KOPT-K1 (cell line): Measurements from ENCODE around the gene FAM53B.
"Not testable (repeated sequence)": the region's sequence is repeated elsewhere in the genome, so short reads cannot be mapped to it uniquely, and the experiment has no call there.

Experiments
- H3K27ac ChIP-seq: fragments of 200-600 bp; sonication (generic); 2 replicates; pipeline ENCODE4 v1.5.1; 2016; ENCODE audit warnings: antibody characterized with exemption, mild to moderate bottlenecking, low read depth, low read length; ENCODE audit not compliant: poor library complexity, severe bottlenecking
- H3K36me3 ChIP-seq: fragments of 200-600 bp; sonication (generic); 2 replicates; pipeline ENCODE4 v1.5.1; 2017; ENCODE audit warnings: antibody characterized with exemption, mild to moderate bottlenecking, low read length, moderate library complexity; ENCODE audit not compliant: insufficient read depth
- H3K9me3 ChIP-seq: fragments of 200-600 bp; sonication (generic); 2 replicates; pipeline ENCODE4 v1.5.1; 2017; ENCODE audit warnings: antibody characterized with exemption, low read length, mild to moderate bottlenecking; ENCODE audit not compliant: insufficient read depth, poor library complexity, severe bottlenecking

FAM53B gene

GRCh38 chr10:124746992-124747391, 2.8 kb upstream of the FAM53B start:
- H3K36me3 ChIP-seq, result peaks cover 31% of the 10 kb centered on the region
- H3K27ac ChIP-seq, result no peak overlapping the region
- H3K9me3 ChIP-seq, result no peaks in the 10 kb centered on the region

GRCh38 chr10:124746447-124746846, 2.3 kb upstream of the FAM53B start:
- H3K36me3 ChIP-seq, result peaks cover 27% of the 10 kb centered on the region
- not testable (repeated sequence) for H3K9me3 ChIP-seq, H3K27ac ChIP-seq

- H3K9me3 ChIP-seq, result no peaks in the 10 kb centered on the region
- H3K36me3 ChIP-seq, result peaks cover 25% of the 10 kb centered on the region
- no peak overlapping the region for H3K27ac ChIP-seq
Measured at GRCh38 chr10:124745673-124746072, 1.5 kb upstream of the FAM53B start.

- H3K27ac ChIP-seq, result no peak overlapping the region
- no peaks in the 10 kb centered on the region for H3K9me3 ChIP-seq
- H3K36me3 ChIP-seq, result peaks cover 21% of the 10 kb centered on the region
Measured at GRCh38 chr10:124745252-124745651, 1.1 kb upstream of the FAM53B start.

GRCh38 chr10:124743191-124744101, 732 bp downstream of the FAM53B start:
- peak overlapping the region; percentile 59 for H3K27ac ChIP-seq
- H3K9me3 ChIP-seq, result no peaks in the 10 kb centered on the region
- H3K36me3 ChIP-seq, result peaks cover 15% of the 10 kb centered on the region

- H3K9me3 ChIP-seq, result no peaks in the 10 kb centered on the region
- H3K36me3 ChIP-seq, result peaks cover 8% of the 10 kb centered on the region; the same call in 1 of the 2 replicates
- peak overlapping the region; percentile 59 for H3K27ac ChIP-seq
Measured at GRCh38 chr10:124742413-124743190, 1.6 kb downstream of the FAM53B start.

- Histone ChIP-seq H3K9me3 (no peaks in the 10 kb centered on the region), H3K36me3 (0 out of 2 replicates have a peak, but pooled peaks cover 3% of the 10 kb centered on the region), H3K27ac (no peak overlapping the region)
Measured at GRCh38 chr10:124741922-124742412, 2.2 kb downstream of the FAM53B start.

- Histone ChIP-seq H3K27ac (no peak overlapping the region), H3K9me3 (no peaks in the 10 kb centered on the region)
Measured at GRCh38 chr10:124741281-124741921, 2.8 kb downstream of the FAM53B start.

GRCh38 chr10:124740369-124741280, 3.6 kb downstream of the FAM53B start:
- no peaks in the 10 kb centered on the region for H3K9me3 ChIP-seq
- H3K27ac ChIP-seq, result peak overlapping the region; percentile 0
- H3K36me3 ChIP-seq, result no peaks in the 10 kb centered on the region

More at GRCh38 chr10:124741281-124741921, 2.8 kb downstream of the FAM53B start:
- H3K36me3 ChIP-seq, result no peaks in the 10 kb centered on the region

GRCh38 chr10:124739986-124740368, 4.2 kb downstream of the FAM53B start:
- Histone ChIP-seq H3K36me3 (no peaks in the 10 kb centered on the region), H3K9me3 (no peaks in the 10 kb centered on the region), H3K27ac (peak overlapping the region; percentile 6)

- Histone ChIP-seq H3K27ac (no peak overlapping the region), H3K9me3 (no peaks in the 10 kb centered on the region), H3K36me3 (no peaks in the 10 kb centered on the region)
Measured at GRCh38 chr10:124739119-124739921, 4.9 kb downstream of the FAM53B start.

- H3K27ac ChIP-seq, result no peak overlapping the region
- H3K9me3 ChIP-seq, result no peaks in the 10 kb centered on the region
- no peaks in the 10 kb centered on the region for H3K36me3 ChIP-seq
Measured at GRCh38 chr10:124738441-124738840, 5.7 kb downstream of the FAM53B start.

GRCh38 chr10:124737708-124738107, 6.5 kb downstream of the FAM53B start:
- no peak overlapping the region for H3K27ac ChIP-seq

More at GRCh38 chr10:124737708-124738107, 6.5 kb downstream of the FAM53B start:
- H3K36me3 ChIP-seq, result no peaks in the 10 kb centered on the region
- H3K9me3 ChIP-seq, result no peaks in the 10 kb centered on the region
